HG03280 (cell line): Measurements from ENCODE around the gene UCN2.
"Not testable (repeated sequence)": the region's sequence is repeated elsewhere in the genome, so short reads cannot be mapped to it uniquely, and the experiment has no call there.

Experiments
- ATAC-seq: cut with Tn5 transposase; IDR thresholded peaks from one replicate; pipeline ENCODE4 v1.9.1; 2021; ENCODE audit warnings: mild to moderate bottlenecking, moderate library complexity; ENCODE audit not compliant: unreplicated experiment

Gene UCN2

DNA sequence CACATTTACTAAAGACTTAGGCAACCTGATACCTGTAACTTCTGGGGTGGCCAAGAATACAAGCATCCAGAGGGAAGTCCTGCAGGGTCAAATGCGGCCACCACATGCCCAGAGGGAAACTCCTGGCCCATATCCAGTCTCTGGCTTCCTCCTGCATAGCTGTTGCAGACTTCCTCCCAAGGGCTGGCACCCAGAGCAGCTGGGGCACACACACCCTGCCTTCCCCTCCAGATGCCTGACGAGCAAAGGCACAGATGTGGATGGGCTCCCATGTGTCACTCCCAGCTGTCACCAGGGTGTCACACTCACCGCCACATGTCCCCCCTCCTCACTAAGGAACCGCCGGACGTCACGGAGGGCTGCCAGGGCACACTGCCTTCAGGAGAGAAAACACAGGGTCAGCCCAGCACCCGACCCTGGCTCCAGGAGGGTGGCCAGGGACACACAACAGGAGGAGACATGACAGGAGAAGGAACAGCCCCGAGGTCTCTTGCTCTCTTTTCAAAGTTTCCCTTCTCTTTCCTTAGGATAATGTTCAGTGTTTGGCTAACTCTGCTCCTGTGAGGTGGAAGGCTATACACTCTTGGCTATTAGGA lies 20.2 kb downstream of the UCN2 start:
- no peak for ATAC-seq

DNA sequence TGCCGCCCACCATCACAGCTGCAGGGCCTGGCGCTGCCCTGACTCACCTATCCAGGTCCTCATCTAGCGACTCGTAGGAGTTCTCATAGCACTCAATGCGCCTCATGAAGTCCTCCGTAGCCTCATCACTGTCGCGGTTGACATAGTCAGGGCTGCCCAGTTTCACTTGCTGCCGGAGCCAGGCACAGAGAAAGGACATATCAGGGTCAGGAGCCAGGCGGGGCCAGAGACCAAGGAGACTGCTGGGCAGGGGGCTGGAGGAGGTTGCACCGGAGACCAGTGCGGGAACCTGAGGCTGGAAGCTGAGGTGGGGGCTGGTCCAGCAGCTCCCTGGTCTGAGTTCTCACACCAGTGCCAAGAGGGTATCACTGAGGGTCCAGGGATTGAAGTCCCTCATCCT lies 25.1 kb downstream of the UCN2 start:
- ATAC-seq = no peak

DNA sequence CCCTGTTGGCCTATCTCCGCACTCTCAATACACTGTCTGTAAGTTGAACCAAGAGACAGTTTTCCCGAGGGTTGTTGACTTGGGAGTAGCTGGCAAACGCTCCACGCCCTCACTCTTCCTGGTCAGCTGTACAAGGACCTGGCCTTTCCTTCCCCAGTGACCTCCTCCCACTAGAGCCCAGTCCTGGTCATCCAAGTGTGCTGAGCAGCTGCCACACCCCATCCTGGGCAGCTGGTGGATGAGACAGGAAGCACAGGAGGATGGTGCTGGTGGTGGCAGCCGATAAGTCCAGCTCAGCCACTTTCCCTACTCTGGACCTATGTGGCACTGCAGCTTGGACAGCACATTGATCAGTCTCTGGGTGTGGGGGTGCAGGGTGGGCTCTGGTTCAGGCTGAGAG lies 26.8 kb downstream of the UCN2 start:
- ATAC-seq = no peak

DNA sequence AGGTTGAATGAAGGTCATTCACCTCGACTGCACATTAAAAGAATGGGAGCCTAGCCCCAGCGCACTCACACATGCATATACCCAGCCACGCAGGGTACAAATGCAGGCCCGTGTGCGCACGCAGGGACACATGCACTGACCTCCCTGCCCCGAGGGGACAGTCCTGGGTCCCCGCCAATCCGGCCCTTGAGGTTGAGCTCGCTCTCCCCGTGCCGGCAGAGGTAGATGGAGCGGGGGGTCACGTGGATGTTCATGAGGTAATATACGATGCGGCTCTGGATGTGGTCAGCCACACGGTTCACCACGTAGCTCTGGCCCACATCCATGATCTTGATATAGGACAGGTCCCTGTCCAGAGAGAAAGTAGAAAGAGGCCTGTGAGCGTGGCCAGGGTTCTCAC lies 27.5 kb downstream of the UCN2 start:
- no peak for ATAC-seq

DNA sequence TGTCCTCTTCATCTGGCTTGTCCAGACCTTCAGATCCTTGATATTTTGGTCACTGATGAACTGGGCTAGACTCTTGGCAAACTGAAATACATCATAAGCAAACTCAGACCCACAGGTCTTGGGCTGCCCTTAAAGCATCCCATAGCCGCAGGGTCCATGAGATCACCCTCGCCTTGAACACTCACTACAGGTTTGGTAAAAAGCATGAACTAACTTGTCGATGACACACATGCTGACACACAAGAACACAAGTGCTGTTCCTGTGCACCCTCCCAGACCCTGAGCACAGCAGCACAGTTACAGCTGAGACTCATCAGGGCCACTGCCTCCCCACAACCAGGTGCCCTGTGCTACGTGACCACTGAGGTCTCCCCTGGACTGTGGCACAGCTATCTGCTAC lies 28.0 kb downstream of the UCN2 start:
- no peak for ATAC-seq

DNA sequence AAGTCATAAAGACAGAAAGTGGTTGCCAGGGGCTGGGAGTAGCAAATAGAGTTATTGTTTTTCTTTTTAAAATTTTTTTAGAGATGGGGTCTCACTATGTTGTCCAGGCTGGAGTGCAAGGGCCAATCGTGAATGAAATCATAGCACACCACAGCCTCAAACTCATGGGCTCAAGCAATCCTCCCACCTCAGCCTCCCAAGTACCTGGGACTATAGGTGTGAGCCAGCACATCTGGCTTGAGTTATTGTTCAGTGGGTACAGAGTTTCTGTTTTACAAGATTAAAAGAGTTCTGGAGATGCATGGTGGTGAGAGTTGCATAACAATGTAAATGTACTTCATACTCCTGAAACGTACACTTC lies 30.6 kb downstream of the UCN2 start:
- no peak for ATAC-seq

DNA sequence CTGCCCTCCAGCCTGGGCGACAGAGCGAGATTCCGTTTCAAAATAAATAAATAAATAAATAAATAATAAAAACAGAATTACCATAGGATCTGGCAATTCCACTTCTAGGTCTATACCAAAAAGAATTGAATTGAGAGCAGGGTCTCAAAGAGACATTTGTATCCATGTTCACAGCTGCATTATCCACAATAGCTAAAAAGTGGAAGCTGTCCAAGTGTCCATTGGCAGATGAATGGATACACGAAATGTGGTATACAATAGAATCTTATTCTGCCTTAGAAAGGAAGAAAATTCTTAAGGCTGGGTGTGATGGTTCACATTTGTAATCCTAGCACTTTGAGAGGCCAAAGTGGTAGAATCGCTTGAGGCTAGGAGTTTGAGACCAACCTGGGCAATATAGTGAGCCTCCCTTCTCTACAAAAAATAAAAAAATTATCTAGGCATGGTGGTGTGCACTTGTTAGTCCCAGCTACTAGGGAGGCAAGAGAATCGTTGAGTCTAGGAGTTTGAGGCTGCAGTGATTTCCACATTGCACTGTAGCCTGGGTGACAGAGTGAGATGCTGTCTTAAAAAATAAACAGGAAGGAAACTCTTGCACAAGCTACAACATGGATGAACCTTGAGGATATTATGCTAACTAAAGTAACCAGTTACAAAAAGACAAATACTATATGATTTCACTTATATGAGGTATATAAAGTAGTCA lies 31.2 kb downstream of the UCN2 start:
- ATAC-seq = no peak

DNA sequence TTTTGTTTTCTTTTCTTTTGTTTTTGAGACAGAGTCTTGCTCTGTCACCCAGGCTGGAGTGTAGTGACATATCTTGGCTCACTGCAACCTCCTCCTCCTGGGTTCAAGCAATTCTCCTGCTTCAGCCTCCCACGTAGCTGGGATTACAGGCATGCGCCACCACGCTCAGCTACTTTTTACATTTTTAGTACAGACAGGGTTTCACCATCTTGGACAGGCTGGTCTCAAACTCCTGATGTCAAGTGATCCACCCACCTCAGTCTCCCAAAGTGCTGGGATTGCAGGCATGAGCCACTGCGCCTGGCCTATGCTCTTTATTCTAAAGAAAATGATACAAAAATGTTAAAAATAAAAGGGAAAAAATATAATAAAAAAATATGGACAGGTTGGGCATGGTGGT lies 32.9 kb downstream of the UCN2 start:
- ATAC-seq = not testable (repeated sequence)

DNA sequence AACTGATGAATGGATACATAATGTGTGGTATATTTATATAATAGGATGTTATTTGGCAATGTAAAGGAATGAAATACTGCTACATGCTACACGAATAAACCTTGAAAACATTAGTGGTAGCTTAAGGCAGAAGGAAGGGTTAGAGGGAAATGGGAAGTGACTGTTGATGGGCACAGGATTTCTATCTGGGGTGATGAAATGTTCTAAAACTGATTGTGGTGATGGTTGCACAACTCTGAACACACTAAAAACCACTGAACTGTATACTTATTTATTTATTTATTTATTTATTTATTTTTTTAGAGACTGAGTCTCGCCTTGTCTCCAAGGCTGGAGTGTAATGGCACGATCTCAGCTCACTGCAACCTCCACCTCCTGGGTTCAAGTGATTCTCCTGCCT lies 34.8 kb downstream of the UCN2 start:
- ATAC-seq = no peak

DNA sequence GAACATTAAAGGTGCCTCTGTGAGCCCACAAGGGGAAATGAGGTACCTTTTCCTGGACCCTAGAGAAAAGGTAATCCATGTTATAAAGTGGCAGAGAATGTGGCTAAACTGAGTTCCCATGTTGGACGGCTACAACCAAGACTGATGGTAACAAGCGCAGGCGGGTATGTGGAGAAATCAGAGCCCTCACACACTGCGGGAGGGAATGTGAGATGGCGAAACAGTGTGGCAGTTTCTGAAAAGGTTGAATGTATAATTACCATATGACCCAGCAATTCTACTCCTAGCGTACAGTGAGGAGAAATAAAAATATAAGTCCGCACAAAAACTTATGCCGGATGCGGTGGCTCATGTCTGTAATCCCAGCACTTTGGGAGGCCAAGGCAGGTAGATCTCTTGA lies 35.5 kb downstream of the UCN2 start:
- ATAC-seq = no peak

DNA sequence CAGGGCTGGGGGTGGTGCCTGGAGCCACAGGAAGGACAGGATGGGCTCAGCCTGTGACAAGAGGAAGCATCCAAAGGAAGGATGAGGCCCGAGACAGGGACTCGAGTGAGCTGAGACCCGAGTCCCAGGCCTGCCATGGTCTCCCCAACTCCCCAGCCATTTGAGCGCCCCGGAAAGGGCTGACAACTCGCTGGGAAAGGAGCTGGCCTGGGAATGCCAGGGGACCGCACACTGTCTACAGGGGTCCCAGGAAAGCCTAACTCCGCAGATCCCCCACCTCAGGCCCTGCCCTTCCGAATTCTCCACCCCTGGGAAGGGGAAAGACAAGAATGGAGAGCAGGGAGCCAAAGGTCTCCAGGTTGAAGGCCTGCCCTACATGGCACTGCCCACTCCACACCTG lies 38.6 kb downstream of the UCN2 start:
- ATAC-seq = no peak

DNA sequence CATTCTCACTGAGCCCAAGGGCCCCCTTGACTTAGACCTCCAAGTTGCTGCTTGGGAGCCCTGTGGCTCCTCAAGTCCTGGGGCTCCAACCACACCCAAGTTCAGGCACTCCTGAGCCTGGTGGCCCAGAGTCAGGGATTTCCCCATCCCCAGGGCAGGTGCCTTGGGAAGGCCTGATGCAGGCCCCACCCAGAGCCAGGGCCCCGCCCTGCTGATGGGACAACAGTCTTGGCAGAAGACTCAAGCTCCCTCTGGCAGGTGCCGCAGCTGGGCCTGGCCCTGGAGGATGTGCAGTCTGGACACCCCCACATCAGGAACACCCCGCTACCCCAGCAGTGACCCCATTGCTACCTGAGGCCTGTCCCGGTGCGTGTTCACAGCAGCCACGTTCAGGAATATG lies 41.9 kb downstream of the UCN2 start:
- ATAC-seq = no peak

DNA sequence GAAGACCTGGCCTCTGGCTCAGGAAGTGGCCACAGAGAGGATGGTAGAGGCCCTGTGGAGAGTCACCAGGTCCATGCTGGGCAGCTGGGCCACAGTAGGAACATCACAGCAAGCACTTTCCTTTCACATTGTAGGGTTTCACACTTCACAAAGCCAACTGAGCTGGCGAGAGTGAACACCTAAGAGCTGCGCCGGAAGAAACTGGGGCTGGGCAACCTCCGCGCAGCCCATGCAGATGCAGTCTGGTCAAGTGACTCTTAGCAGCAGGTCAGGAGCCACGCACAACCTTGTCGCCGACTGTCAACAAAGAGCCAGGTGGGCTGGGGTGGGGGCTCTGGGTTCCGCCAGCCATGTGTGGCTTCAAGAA lies 44.3 kb downstream of the UCN2 start:
- no peak for ATAC-seq

DNA sequence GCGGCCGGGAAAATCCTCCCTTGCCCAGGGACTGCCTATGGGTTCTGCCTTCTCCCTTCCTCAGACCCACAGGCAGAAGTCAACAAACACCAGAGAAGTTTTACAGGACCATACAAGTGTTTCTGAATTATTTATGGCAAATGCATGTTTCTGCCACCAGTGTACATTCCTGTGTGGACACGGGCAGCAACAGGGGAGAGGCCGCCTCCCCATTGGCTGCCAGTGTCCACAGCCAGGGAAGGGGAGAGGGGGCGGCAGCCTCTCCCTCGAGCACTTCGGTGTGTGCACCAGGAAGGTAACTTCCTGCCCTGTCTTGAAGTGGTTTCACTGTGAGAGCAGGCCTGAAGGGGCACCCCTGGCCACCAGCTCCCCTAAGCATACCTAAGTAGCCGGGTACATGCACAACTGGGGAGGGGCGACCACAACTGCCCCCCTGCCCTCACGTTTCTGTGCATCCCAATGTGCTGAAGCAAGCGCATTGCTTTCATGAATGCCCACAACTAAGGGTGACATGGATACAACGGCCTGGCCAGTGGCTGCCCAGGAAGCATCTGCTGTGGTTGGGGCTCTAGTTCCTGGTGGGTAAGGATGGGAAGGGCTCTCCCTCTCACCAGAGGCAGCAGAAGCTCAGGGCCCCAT lies 44.8 kb downstream of the UCN2 start:
- ATAC-seq = no peak

DNA sequence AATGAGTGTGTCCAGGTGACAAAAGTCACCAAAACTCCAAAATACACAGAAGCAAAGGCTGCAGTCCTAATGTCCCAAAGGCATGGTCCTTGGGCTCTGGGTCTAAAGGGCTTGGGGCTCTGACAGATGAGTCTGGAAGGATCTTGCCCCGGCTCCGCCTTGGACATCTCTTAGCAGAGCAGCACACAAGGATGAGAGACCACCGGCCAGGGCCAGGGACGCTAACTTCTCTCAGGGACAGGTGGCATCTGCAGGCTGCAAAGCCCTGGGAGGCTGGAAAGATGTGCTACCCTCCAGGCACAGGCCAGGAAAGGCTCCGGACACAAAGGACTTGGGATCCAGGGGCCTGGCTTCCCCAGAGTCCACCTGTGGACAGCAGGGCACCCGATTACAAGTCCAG lies 45.5 kb downstream of the UCN2 start:
- no peak for ATAC-seq

DNA sequence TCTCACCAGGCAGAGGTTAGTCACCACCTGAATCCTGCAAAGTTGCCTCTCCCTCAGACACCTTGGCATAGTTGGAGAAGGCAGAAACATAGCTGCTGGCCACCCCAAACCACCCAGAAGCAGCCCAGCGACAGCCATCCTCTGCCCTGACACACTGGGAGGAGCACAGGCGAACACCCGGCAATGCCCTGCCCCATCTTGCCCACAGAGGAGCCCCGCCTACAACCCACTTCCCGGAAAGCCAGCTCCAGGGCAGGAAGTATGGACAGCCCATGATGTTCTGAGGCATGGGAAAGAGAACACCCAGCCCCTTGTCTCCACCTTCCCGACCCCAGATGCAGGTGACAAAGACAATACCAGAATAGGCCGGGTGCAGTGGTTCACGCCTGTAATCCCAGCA lies 47.0 kb downstream of the UCN2 start:
- ATAC-seq = no peak

DNA sequence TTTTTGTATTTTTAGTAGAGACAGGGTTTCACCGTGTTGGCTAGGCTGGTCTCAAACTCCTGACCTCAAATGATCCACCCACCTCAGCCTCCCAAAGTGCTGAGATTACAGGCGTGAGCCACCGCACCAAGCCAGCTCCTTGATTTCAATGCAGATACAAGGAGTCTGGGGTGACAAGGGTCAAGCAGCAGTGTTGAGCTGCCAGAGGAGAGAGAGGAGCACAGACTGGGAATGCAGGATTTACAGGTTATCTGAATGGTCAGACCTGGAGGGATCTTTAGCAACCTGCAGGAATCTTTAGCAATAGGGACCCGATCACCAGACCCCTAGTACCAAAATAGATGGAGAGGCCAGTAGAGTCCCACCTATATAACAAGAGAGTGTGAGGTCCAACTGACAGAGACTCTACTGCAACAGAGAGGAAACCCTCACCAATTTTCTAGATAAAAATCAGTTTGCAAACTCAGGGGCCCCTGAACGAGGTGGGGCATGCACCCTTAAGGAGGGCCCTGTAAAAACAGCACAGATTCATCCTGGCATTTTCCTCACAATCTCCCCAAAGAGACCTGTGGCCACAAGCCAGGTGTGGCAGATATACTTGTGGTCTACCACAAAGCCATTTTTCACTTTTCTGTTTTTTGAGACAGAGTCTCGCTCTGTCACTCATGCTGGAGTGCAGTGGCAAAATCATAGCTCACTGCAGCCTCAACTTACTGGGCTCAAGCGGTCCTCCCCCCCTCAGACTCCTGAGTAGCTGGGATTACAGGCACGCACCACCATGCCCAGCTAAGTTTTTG lies 49.0 kb downstream of the UCN2 start:
- ATAC-seq = no peak
